C4-2B (cell line): Measurements from ENCODE around the gene KNOP1.
A peak's percentile ranks its signal among the peaks of the same experiment; 100 is the strongest.

Source experiments
- H3K27ac ChIP-seq: fragments of 450-650 bp; 2 replicates; pipeline ENCODE4 v1.5.1; 2017
- CTCF ChIP-seq: fragments of 450-650 bp; conservative IDR thresholded peaks from 2 replicates; pipeline ENCODE4 v1.5.1; 2017; ENCODE audit warnings: mild to moderate bottlenecking
- ZFX ChIP-seq: fragments of 450-650 bp; IDR thresholded peaks from 2 replicates; pipeline ENCODE4 v1.6.1; 2017

KNOP1 gene

GRCh38 chr16:19698480-19699465 lies 19.3 kb downstream of the KNOP1 start:
- H3K27ac ChIP-seq = peak overlapping the region; percentile 81

GRCh38 chr16:19697756-19698318 lies 20.2 kb downstream of the KNOP1 start:
- H3K27ac ChIP-seq = peak overlapping the region; percentile 81
- TF ChIP-seq ZFX (no peak), CTCF (no peak)

More at GRCh38 chr16:19698480-19699465, 19.3 kb downstream of the KNOP1 start:
- TF ChIP-seq ZFX (no peak), CTCF (no peak)

GRCh38 chr16:19696961-19697360 lies 21.1 kb downstream of the KNOP1 start:
- TF ChIP-seq ZFX (no peak), CTCF (no peak)
- peak overlapping the region; percentile 81 for H3K27ac ChIP-seq

GRCh38 chr16:19696328-19696727 lies 21.7 kb downstream of the KNOP1 start:
- peak overlapping the region; percentile 81 for H3K27ac ChIP-seq
- TF ChIP-seq ZFX = no peak
- TF ChIP-seq CTCF = no peak

- TF ChIP-seq CTCF (no peak), ZFX (no peak)
- no peak overlapping the region for H3K27ac ChIP-seq
Observed at GRCh38 chr16:19694989-19695388, 23.0 kb downstream of the KNOP1 start.

GRCh38 chr16:19691161-19691711 lies 26.8 kb downstream of the KNOP1 start:
- TF ChIP-seq ZFX (no peak), CTCF (no peak)

GRCh38 chr16:19690196-19690595 lies 27.8 kb downstream of the KNOP1 start:
- TF ChIP-seq ZFX = no peak
- no peak for TF ChIP-seq CTCF
- no peak overlapping the region for H3K27ac ChIP-seq

More at GRCh38 chr16:19691161-19691711, 26.8 kb downstream of the KNOP1 start:
- H3K27ac ChIP-seq = no peak overlapping the region
